ENCODE measurements around the gene ZNF281.
"Not testable (repeated sequence)": the region's sequence is repeated elsewhere in the genome, so short reads cannot be mapped to it uniquely, and the experiment has no call there.

ZNF281 gene

DNA sequence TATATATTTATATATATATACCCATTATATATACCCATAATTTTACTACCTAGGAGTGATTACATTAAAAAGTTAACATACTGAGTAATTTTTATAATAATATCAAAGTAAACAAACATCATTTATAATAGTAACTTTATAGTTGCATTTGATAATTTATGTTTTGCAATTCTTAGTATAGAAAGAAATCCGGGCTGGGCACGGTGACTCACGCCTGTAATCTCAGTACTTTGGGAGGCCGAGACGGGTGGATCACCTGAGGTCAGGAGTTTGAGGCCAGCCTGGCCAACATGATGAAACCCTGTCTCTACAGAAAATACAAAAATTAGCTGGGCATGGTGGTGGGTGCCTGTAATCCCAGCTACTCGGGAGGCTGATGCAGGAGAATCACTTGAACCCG lies 28.6 kb upstream of the ZNF281 start:
- not testable (repeated sequence) for H3K9me3 ChIP-seq (ENCODE audit: control insufficient read depth, insufficient read depth, low read length); H3K9ac ChIP-seq (ENCODE audit: low read depth, low read length); H3K36me3 ChIP-seq (ENCODE audit: insufficient read depth, low read length); H3K4me1 ChIP-seq (ENCODE audit: insufficient read depth, low read length)

DNA sequence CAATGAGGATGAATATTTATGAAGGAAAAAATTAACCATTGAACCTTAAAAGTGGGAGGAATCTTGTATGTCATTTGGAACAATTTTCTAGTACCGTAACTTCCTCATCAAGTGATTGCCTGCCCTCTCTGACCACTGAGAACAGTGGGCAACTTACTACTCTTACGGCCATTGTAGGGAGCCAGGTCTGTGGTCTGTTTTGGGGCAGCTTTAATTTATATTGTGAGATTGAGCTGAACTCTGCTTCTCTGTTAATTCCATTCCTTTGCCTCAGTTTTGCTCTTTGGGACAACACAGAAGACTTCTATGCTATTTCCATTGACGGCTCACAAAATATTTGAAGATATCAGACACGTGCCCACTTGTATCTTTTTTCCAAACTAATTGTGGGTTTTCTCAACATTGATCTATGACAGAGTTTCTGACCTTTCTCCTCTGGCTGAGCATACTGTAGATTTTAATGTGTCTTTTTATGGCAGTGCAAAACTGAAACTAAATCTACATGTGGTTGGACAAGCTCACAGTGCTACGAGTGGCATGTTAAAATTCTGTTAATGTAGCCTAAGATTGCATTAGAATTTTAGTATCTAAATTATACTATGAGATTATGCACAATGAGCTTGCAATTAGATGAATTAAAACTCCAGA lies 27.8 kb upstream of the ZNF281 start:
- no peaks in the 10 kb centered on the region for H3K4me1 ChIP-seq (ENCODE audit: insufficient read depth, low read length)
- no peak overlapping the region for H3K9ac ChIP-seq (ENCODE audit: low read depth, low read length)
- no peaks in the 10 kb centered on the region for H3K9me3 ChIP-seq (ENCODE audit: control insufficient read depth, insufficient read depth, low read length)
- no peaks in the 10 kb centered on the region for H3K36me3 ChIP-seq (ENCODE audit: insufficient read depth, low read length)

GRCh38 chr1:200437088-200437487 lies 27.3 kb upstream of the ZNF281 start:
- no peaks in the 10 kb centered on the region for H3K9me3 ChIP-seq (ENCODE audit: control insufficient read depth, insufficient read depth, low read length)
- H3K4me1 ChIP-seq (ENCODE audit: insufficient read depth, low read length) = no peaks in the 10 kb centered on the region
- H3K36me3 ChIP-seq (ENCODE audit: insufficient read depth, low read length) = no peaks in the 10 kb centered on the region
- H3K9ac ChIP-seq (ENCODE audit: low read depth, low read length) = no peak overlapping the region

GRCh38 chr1:200436436-200436835 lies 26.6 kb upstream of the ZNF281 start:
- Histone ChIP-seq H3K36me3 (ENCODE audit: insufficient read depth, low read length) (no peaks in the 10 kb centered on the region), H3K9ac (ENCODE audit: low read depth, low read length) (no peak overlapping the region), H3K9me3 (ENCODE audit: control insufficient read depth, insufficient read depth, low read length) (no peaks in the 10 kb centered on the region), H3K4me1 (ENCODE audit: insufficient read depth, low read length) (no peaks in the 10 kb centered on the region)

DNA sequence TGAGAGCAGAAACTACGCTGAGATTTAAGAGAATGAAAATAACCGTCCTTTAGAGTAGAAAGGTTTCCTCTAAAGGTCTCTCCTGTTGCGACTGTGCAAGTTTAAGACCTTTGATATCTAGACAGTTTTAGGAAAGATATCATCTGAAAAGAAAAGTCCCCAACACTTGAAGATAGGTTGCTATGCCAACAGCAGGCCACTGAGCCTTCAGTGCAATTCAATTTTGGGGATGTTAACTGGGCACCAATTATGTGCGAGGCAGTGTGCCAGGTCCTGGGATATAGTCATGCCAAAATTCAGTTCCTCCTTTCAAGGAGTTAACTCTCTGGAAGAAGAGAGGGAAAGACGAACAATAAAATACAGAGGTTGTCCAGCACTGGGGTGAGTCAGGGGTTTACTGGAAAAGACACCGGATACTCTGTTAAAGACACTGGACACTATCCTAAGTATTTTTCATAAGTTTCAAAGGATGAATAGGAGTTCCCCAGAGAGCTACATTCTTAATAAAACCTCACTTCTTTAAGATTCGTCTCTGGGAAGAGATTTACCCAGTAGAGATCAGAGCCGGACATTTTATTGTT lies 25.5 kb upstream of the ZNF281 start:
- Histone ChIP-seq H3K9ac (ENCODE audit: low read depth, low read length) (no peak overlapping the region), H3K9me3 (ENCODE audit: control insufficient read depth, insufficient read depth, low read length) (no peaks in the 10 kb centered on the region), H3K4me1 (ENCODE audit: insufficient read depth, low read length) (no peaks in the 10 kb centered on the region)

DNA sequence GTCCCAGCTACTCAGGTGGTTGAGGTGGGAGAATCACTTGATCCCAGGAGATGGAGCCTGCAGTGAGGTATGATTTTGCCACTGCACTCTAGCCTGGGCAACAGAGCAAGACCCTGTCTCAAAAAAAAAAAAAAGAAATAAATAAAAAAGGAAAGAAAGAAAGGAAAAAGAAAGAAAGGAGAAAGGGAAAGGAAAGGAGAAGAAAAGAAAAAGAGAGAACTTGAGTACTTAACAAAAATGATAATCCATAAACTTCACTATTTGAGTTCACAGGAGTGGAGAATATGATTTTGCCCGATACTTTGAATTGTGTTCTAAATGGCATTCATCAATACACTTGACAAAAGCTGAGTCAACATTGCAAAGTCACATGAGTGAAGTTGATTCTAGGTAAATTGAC lies 23.8 kb upstream of the ZNF281 start:
- Histone ChIP-seq H3K36me3 (ENCODE audit: insufficient read depth, low read length) (no peaks in the 10 kb centered on the region), H3K4me1 (ENCODE audit: insufficient read depth, low read length) (no peaks in the 10 kb centered on the region), H3K9me3 (ENCODE audit: control insufficient read depth, insufficient read depth, low read length) (no peaks in the 10 kb centered on the region), H3K9ac (ENCODE audit: low read depth, low read length) (no peak overlapping the region)

More for the DNA sequence above, 25.5 kb upstream of the ZNF281 start:
- H3K36me3 ChIP-seq (ENCODE audit: insufficient read depth, low read length) = no peaks in the 10 kb centered on the region

GRCh38 chr1:200432586-200432985 lies 22.8 kb upstream of the ZNF281 start:
- Histone ChIP-seq H3K9me3 (ENCODE audit: control insufficient read depth, insufficient read depth, low read length) (no peaks in the 10 kb centered on the region), H3K36me3 (ENCODE audit: insufficient read depth, low read length) (no peaks in the 10 kb centered on the region), H3K9ac (ENCODE audit: low read depth, low read length) (no peak overlapping the region), H3K4me1 (ENCODE audit: insufficient read depth, low read length) (no peaks in the 10 kb centered on the region)

DNA sequence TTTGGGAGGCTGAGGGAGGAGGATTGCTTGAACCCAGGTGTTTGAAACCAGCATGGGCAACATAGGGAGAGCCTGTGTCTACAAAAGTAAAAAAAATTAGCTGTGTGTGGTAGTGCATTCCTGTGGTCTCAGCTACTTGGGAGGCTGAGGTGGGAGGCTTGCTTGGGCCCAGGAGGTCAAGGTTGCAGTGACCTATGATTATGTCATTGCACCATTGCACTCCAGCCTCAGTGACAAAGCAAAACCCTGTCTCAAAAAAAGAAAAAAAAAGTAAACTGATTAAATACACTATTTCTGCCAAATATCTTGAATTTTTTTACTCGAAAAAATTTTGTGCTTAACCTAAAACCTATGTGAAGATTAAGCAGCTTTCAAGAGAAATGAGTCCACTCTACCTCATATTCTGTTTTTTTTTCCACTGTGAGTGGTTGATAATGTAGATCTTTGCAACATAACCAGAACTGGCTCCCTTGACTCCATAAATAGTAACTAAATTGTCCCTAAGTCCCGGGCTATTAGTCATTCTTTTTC lies 19.4 kb upstream of the ZNF281 start:
- Histone ChIP-seq H3K4me1 (ENCODE audit: insufficient read depth, low read length) (no peaks in the 10 kb centered on the region), H3K9ac (ENCODE audit: low read depth, low read length) (no peak overlapping the region), H3K9me3 (ENCODE audit: control insufficient read depth, insufficient read depth, low read length) (no peaks in the 10 kb centered on the region), H3K36me3 (ENCODE audit: insufficient read depth, low read length) (no peaks in the 10 kb centered on the region)

DNA sequence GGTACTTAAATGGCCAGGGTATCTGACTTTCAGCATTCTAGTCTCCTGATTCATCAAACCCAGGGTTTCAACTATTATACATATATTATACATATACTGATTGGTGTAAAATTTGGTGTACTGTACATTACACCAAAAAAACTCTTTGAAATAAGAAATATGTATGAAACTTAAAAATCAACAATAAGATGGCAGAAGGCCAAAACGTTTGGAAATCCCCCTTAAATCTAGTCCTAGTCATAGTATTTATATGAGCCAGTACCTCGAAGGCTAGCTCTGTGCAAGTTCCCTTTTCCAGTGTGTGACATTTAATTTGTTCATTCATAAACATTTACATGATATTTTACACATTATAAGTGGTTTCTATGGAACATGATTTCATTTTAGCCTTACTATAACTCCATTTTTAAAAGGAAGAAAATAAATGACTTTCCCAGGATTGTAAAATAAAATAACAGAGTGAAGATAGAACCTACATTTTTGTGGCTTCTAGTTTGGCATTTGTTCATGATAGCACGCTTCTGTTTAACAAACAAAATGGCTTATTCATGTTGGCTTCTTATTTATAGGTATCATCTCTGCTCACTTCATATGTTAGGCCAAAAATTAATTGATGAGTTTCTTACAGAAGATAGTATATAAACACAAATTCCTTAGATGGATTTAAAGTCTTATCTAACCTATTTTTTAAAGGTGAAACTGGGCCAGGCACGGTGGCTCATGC lies 18.8 kb upstream of the ZNF281 start:
- no peaks in the 10 kb centered on the region for H3K9me3 ChIP-seq (ENCODE audit: control insufficient read depth, insufficient read depth, low read length)
- H3K4me1 ChIP-seq (ENCODE audit: insufficient read depth, low read length) = no peaks in the 10 kb centered on the region
- no peaks in the 10 kb centered on the region for H3K36me3 ChIP-seq (ENCODE audit: insufficient read depth, low read length)
- H3K9ac ChIP-seq (ENCODE audit: low read depth, low read length) = no peak overlapping the region

- H3K36me3 ChIP-seq (ENCODE audit: insufficient read depth, low read length) = no peaks in the 10 kb centered on the region
- H3K4me1 ChIP-seq (ENCODE audit: insufficient read depth, low read length) = no peaks in the 10 kb centered on the region
- no peak overlapping the region for H3K9ac ChIP-seq (ENCODE audit: low read depth, low read length)
- no peaks in the 10 kb centered on the region for H3K9me3 ChIP-seq (ENCODE audit: control insufficient read depth, insufficient read depth, low read length)
Observed at GRCh38 chr1:200427744-200428143, 17.9 kb upstream of the ZNF281 start.

GRCh38 chr1:200426196-200426595 lies 16.4 kb upstream of the ZNF281 start:
- Histone ChIP-seq H3K9me3 (ENCODE audit: control insufficient read depth, insufficient read depth, low read length) (peaks cover 2% of the 10 kb centered on the region; the same call in 1 of the 2 replicates), H3K36me3 (ENCODE audit: insufficient read depth, low read length) (no peaks in the 10 kb centered on the region), H3K9ac (ENCODE audit: low read depth, low read length) (no peak overlapping the region), H3K4me1 (ENCODE audit: insufficient read depth, low read length) (no peaks in the 10 kb centered on the region)

DNA sequence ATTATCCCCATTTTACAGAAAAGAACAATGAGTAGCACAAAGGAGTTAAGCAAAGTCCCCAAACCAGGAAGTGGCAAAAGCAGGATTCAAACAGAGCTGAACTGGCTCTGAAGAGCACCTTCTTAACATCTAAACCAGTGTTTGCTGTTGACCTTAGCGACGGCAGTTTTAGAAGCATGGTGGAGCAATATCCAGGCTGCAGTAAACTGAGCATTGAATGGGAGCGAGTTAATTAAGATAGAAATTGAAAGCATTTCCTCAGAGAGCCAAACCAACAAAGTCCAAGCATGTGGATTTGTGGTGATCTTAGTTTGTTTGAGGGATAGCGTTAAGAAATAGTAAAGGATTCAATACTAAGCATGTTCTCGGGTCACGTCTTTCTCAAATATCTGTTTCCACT lies 13.4 kb upstream of the ZNF281 start:
- H3K36me3 ChIP-seq (ENCODE audit: insufficient read depth, low read length) = no peaks in the 10 kb centered on the region

GRCh38 chr1:200422211-200422610 lies 12.4 kb upstream of the ZNF281 start:
- no peaks in the 10 kb centered on the region for H3K36me3 ChIP-seq (ENCODE audit: insufficient read depth, low read length)
- no peak overlapping the region for H3K9ac ChIP-seq (ENCODE audit: low read depth, low read length)
- no peaks in the 10 kb centered on the region for H3K4me1 ChIP-seq (ENCODE audit: insufficient read depth, low read length)
- peaks cover 2% of the 10 kb centered on the region; the same call in 1 of the 2 replicates for H3K9me3 ChIP-seq (ENCODE audit: control insufficient read depth, insufficient read depth, low read length)

More for the DNA sequence above, 13.4 kb upstream of the ZNF281 start:
- Histone ChIP-seq H3K9me3 (ENCODE audit: control insufficient read depth, insufficient read depth, low read length) (peaks cover 2% of the 10 kb centered on the region; the same call in 1 of the 2 replicates), H3K4me1 (ENCODE audit: insufficient read depth, low read length) (no peaks in the 10 kb centered on the region), H3K9ac (ENCODE audit: low read depth, low read length) (no peak overlapping the region)

DNA sequence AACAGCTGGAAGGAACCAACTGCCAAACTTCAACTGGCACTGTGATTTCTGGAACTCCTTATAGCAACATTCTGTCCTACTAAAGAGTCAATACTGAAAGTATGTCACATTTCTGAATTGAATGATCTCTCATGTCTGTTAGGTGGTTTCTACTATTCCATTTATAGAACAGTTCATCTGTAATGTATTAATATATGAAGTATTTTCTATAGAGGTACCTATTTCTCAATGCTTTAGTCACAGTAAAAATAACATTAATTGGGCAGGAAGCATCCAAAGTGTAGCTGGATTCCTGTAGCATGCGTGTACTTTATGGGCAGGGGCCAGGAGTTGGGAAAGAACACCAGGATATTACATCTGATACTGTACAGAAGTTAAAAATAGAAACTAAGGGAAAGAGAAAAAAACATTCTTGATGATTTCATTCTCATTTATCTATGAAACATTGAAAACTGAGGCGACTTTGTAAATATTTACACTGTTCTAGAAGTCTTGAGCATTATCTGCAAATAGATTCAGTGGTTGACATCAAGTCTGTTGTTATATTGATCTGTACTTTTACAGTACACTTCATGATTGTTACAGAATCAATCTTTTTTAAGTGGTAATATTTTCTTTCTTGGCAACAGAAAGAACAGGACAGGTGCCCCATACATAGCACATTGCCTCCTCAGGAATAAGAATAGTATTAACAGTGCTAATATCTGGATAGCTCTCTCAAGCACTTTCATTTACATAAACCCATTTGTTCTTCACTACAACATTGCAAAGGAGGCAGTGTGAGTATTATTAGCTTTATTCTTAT lies 6.2 kb upstream of the ZNF281 start:
- Histone ChIP-seq H3K9ac (ENCODE audit: low read depth, low read length) (no peak overlapping the region), H3K4me1 (ENCODE audit: insufficient read depth, low read length) (peaks cover 5% of the 10 kb centered on the region; the same call in 1 of the 2 replicates), H3K36me3 (ENCODE audit: insufficient read depth, low read length) (no peaks in the 10 kb centered on the region), H3K9me3 (ENCODE audit: control insufficient read depth, insufficient read depth, low read length) (no peaks in the 10 kb centered on the region)
